Common myeloid progenitor, CD34-positive (primary cell): ENCODE results near the gene S100B.
A peak's percentile ranks its signal among the peaks of the same experiment; 100 is the strongest.

Experiments
- CTCF ChIA-PET: fragments of 350-600 bp; sonication (Branson Sonifier 250); formaldehyde crosslinking; loops from one replicate; lab custom pipeline; 2021; ENCODE audit warnings: antibody characterized with exemption; lab: Charles Lee
- POLR2A ChIA-PET: fragments of 350-600 bp; sonication (Branson Sonifier 250); formaldehyde crosslinking; loops from one replicate; lab custom pipeline; 2021; ENCODE audit warnings: antibody characterized with exemption; lab: Charles Lee
- DNase-seq, 3 donors: peaks; one replicate each; pipeline versions ENCODE4 v3.0.0 to v3.0.0-alpha.2; 2013
- H3K27ac ChIP-seq, 2 experiments: 1 replicate in 1 of 2; 2 replicates in 1 of 2; pipeline ENCODE4 v1.7.0; 2013; ENCODE audit warnings: inconsistent platforms in 2 of 2, low read length in 2 of 2, mild to moderate bottlenecking in 2 of 2, low read depth in 1 of 2, moderate library complexity in 1 of 2; ENCODE audit not compliant: severe bottlenecking in 2 of 2, insufficient read depth in 1 of 2, poor library complexity in 1 of 2
- H3K27me3 ChIP-seq, 5 experiments: replicated peaks in 2 of 5; 1 replicate in 3 of 5; 2 replicates in 2 of 5; pipeline versions ENCODE4 v1.6.1 to v1.7.0; 2013; ENCODE audit warnings: low read length in 4 of 5, mild to moderate bottlenecking in 2 of 5, moderate library complexity in 2 of 5, inconsistent platforms in 1 of 5; ENCODE audit not compliant: insufficient read depth in 5 of 5, control insufficient read depth in 4 of 5
- H3K36me3 ChIP-seq, 4 experiments: 1 replicate in 2 of 4; 2 replicates in 2 of 4; pipeline versions ENCODE4 v1.6.1 to v1.7.0; 2013; ENCODE audit warnings: low read length in 3 of 4, control low read depth in 1 of 4, mild to moderate bottlenecking in 1 of 4; ENCODE audit not compliant: control insufficient read depth in 4 of 4, insufficient read depth in 4 of 4
- H3K4me1 ChIP-seq, 4 experiments: 1 replicate in 3 of 4; 2 replicates in 1 of 4; pipeline versions ENCODE4 v1.6.1 to v1.7.1; 2013; ENCODE audit warnings: low read length in 3 of 4, mild to moderate bottlenecking in 3 of 4, control low read depth in 1 of 4, inconsistent platforms in 1 of 4, moderate library complexity in 1 of 4; ENCODE audit not compliant: control insufficient read depth in 4 of 4, insufficient read depth in 4 of 4; ENCODE audit errors: control extremely low read depth in 1 of 4
- H3K4me3 ChIP-seq, 7 experiments: 1 replicate in 4 of 7; 2 replicates in 3 of 7; pipeline versions ENCODE4 v1.5.1 to v1.7.0; 2013; ENCODE audit warnings: mild to moderate bottlenecking in 7 of 7, low read length in 6 of 7, moderate library complexity in 6 of 7, inconsistent platforms in 2 of 7, low read depth in 2 of 7, control low read depth in 1 of 7; ENCODE audit not compliant: insufficient read depth in 4 of 7, control insufficient read depth in 1 of 7; ENCODE audit errors: extremely low read depth in 1 of 7
- H3K9me3 ChIP-seq, 5 experiments: 1 replicate in 4 of 5; 2 replicates in 1 of 5; pipeline versions ENCODE4 v1.6.1 to v1.7.1; 2013; ENCODE audit warnings: low read length in 4 of 5, mild to moderate bottlenecking in 2 of 5, inconsistent platforms in 1 of 5, low read depth in 1 of 5, moderate library complexity in 1 of 5; ENCODE audit not compliant: control insufficient read depth in 4 of 5, insufficient read depth in 2 of 5; ENCODE audit errors: control extremely low read depth in 1 of 5
- WGBS: methylation state at CpG from one replicate; pipeline ENCODE4 v1.1.5; 2013; ENCODE audit not compliant: insufficient coverage; 5-methylcytosine and 5-hydroxymethylcytosine counted together

The S100B gene

GRCh38 chr21:46645840-46646239 lies 41.0 kb upstream of the S100B start:
- peaks cover 10 to 94% (median 84%) of the 10 kb centered on the region in 4 experiments for H3K36me3 ChIP-seq
- no peak for DNase-seq
- ChIA-PET POLR2A (no interaction called here), CTCF (interaction anchor here (0.9 kb wide), 1 partner anchor 95 kb away, joined by 3 read pairs; no protein-coding TSS in a partner anchor)
- H3K9me3 ChIP-seq, result no peaks in the 10 kb centered on the region
- no peaks in the 10 kb centered on the region for H3K4me1 ChIP-seq
- no peak overlapping the region for H3K27ac ChIP-seq
- no peaks in the 10 kb centered on the region for H3K27me3 ChIP-seq
- H3K4me3 ChIP-seq, result no peak overlapping the region
- WGBS, result 100% methylated on average over 4 of the region's 5 CpGs

GRCh38 chr21:46643379-46644177 lies 38.7 kb upstream of the S100B start:
- no peak for DNase-seq
- ChIA-PET POLR2A (no interaction called here), CTCF (interaction anchor here (0.7 to 3.2 kb wide), 5 partner anchors 8 to 92 kb away, joined by 3 to 11 read pairs (median 4); partner anchors contain the start of gene PRMT2)
- H3K4me1 ChIP-seq, result peaks cover 0 to 11% (median 4%) of the 10 kb centered on the region in 4 experiments
- 86% methylated on average over 8 of the region's 12 CpGs for WGBS
- no peaks in the 10 kb centered on the region for H3K9me3 ChIP-seq
- H3K27me3 ChIP-seq, result no peaks in the 10 kb centered on the region
- H3K4me3 ChIP-seq, result no peak overlapping the region
- no peak overlapping the region for H3K27ac ChIP-seq
- H3K36me3 ChIP-seq, result peaks cover 3 to 73% (median 65%) of the 10 kb centered on the region in 4 experiments

GRCh38 chr21:46641656-46642055 lies 36.8 kb upstream of the S100B start:
- ChIA-PET CTCF (no interaction called here), POLR2A (no interaction called here)
- Histone ChIP-seq H3K9me3 (no peaks in the 10 kb centered on the region), H3K4me3 (no peak overlapping the region), H3K4me1 (peaks cover 6 to 25% (median 19%) of the 10 kb centered on the region in 4 experiments), H3K27me3 (no peaks in the 10 kb centered on the region), H3K27ac (no peak overlapping the region), H3K36me3 (peaks cover 3 to 68% (median 55%) of the 10 kb centered on the region in 4 experiments)
- 99% methylated on average over 6 of the region's 8 CpGs for WGBS
- no peak for DNase-seq

GRCh38 chr21:46639489-46640386 lies 34.9 kb upstream of the S100B start:
- Histone ChIP-seq H3K4me3 (no peak overlapping the region), H3K36me3 (peaks cover 3 to 50% (median 38%) of the 10 kb centered on the region in 4 experiments), H3K27ac (no peak overlapping the region), H3K4me1 (peaks cover 12 to 39% (median 29%) of the 10 kb centered on the region in 4 experiments), H3K9me3 (no peaks in the 10 kb centered on the region), H3K27me3 (no peaks in the 10 kb centered on the region)
- POLR2A ChIA-PET, result interaction anchor here (0.6 kb wide), 1 partner anchor 17 kb away, joined by 3 read pairs; no protein-coding TSS in a partner anchor
- CTCF ChIA-PET, result interaction anchor here (0.6 to 2.8 kb wide), 14 partner anchors 17 to 670 kb away, joined by 3 to 27 read pairs (median 3); no protein-coding TSS in a partner anchor
- no CpG with 5 or more reads among the region's 8 CpGs for WGBS
- DNase-seq, result peak; percentile 57 to 76 (median 75)

GRCh38 chr21:46637952-46638746 lies 33.3 kb upstream of the S100B start:
- peaks cover 16 to 50% (median 35%) of the 10 kb centered on the region in 4 experiments for H3K4me1 ChIP-seq
- H3K27ac ChIP-seq, result peak overlapping the region in 1 of 2 experiments; percentile 63
- WGBS, result 95% methylated on average over 2 of the region's 3 CpGs
- no peaks in the 10 kb centered on the region for H3K27me3 ChIP-seq
- peak overlapping the region in 5 of 7 experiments; percentile 2 to 45 (median 6) for H3K4me3 ChIP-seq
- DNase-seq, result peak in 2 of 3 donors; percentile 34 to 52
- no peaks in the 10 kb centered on the region for H3K9me3 ChIP-seq
- H3K36me3 ChIP-seq, result peaks cover 0 to 34% (median 22%) of the 10 kb centered on the region in 4 experiments
- POLR2A ChIA-PET, result no interaction called here
- CTCF ChIA-PET, result interaction anchor here (1.0 to 5.1 kb wide), 5 partner anchors 17 to 86 kb away, joined by 4 to 27 read pairs (median 25); no protein-coding TSS in a partner anchor
